ENCODE measurements around the gene SLC35F3.
"Not testable (repeated sequence)": the region's sequence is repeated elsewhere in the genome, so short reads cannot be mapped to it uniquely, and the experiment has no call there.

The SLC35F3 gene

DNA sequence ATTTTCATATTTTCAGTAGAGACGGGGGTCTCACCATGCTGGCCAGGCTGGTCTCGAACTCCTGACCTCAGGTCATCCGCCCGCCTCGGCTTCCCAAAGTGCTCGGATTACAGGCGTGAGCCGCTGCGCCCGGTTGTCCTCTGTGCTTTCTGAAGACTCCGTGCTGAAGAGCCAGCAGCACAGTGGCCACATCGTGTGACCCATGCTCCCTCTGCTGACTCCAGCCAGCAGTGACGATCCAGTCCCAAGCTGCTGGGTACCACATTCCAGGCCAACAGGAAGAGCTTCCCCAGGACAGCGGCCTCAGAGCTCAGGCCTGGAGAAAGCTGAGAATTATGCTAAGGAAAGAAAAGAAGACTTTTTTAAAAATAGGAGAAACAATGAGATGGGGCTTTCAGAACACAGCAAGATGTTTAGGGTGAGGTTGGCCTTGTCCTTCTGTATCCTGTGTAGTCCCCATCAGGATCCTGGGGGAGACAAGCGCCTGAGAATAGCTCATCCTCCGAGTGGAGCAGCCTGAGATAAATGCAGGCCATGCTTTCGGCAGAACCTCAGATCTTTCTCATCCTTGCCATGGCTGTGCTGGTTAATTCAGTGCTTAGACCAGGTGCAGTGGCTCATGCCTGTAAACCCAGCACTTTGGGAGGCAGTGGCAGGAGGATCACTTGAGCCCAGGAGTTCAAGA lies 207.1 kb downstream of the SLC35F3 start:
- peak; percentile 72 for DNase-seq

DNA sequence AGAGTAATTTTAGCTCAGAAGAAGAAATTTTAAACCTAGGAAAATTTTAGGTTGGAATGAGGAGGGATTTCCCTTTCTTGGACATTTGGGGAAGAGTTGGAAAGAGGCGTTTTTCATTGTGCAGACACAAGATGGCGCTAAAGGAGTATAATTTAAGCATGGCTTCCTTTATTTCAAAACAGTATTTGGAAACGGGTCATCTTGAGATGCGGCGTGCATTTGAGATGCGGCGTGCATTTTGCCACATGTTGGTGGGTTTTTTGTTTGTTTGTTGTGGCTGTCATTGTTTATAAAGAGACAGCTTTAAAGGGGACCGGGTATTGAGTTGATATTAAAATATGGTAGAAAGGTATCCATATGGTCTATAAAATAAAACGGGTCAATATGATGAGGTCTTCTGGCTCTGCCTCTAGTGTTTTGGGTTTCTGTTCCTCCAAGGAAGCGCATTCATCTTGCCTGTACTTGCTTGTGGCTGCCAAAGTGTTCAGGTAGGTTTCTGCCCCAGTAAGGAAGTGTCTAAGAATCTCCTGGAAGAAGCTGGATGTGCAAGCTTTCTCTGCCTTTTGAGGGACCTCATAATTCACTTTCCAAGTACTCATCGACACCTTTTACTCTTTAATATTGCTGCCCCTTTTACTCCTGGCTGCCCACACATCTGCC lies 210.3 kb downstream of the SLC35F3 start:
- DNase-seq: peak; percentile 88

DNA sequence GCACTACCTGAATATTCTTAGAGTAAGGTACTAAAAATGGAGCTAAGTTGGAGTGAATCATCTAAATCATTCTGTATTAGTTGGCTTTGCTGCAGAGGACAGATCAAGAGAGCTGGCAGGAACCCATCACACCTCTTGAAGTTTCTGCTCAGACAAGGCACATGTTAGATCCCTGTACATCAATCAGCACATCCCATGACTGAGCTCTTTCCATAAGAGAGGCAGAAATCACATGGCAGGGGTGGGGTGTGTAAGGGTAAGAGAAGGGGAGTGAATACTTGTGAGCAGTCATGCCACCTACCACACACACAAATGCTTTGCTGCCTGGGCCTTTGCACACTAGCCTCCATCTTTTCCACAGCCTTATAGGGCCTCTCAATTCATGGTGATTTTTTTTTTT lies 214.4 kb downstream of the SLC35F3 start:
- no peak for DNase-seq

DNA sequence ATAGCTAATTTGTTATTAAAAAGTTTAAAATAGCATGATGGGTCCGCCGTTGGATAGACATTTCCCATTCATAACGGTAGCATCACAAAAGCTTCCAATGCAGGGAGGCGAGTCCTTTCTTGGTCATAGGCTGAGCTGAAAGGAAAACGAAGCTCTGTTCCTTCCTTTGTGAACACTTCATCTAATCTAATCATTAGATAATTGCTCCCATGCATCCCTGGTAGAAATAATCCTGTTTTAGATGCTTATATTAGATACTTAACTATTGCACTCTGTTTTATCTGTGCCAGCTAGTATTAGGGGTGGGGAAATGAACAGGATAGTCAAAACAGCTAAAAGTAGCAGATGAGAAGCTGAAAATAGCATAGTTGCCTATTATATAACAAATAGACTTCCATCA lies 215.0 kb downstream of the SLC35F3 start:
- DNase-seq: no peak

DNA sequence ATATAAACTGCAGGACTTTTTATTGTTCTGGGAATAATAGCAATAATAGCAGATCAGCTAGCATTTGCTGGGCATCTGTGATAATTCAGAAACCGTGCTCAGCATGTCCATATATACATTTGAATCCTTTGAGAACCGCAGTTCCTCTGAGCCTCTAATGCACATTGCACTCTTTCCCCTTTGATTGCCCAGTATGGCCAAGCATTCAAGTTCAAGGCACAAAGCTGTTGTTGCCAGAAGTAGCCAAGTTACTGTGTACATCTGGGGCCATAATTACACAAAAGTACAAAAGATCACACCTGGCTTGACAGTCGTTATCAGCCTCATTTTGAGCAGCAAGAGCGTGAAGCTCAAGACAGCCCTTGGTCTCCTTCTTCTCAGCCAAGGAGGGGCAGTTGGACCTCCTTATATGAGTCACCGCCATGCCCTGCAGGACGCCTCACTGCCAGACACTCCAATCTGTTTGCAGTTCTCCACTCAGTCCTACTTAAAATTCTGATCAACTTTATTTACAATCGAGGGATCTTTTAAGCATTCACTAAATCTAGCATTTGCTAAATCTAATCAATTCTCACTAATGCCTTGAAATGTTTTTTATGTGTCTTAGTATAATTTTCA lies 216.0 kb downstream of the SLC35F3 start:
- DNase-seq: no peak

DNA sequence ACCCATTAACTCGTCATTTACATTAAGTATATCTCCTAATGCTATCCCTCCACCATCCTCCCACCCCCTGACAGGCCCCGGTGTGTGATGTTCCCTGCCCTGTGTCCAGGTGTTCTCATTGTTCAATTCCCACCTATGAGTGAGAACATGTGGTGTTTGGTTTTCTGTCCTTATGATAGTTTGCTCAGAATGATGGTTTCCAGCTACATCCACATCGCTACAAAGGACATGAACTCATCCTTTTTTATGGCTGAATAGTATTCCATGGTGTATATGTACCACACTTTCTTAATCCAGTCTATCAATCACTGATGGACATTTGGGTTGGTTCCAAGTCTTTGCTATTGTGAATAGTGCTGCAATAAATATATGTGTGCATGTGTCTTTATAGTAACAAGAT lies 217.2 kb downstream of the SLC35F3 start:
- not testable (repeated sequence) for DNase-seq

DNA sequence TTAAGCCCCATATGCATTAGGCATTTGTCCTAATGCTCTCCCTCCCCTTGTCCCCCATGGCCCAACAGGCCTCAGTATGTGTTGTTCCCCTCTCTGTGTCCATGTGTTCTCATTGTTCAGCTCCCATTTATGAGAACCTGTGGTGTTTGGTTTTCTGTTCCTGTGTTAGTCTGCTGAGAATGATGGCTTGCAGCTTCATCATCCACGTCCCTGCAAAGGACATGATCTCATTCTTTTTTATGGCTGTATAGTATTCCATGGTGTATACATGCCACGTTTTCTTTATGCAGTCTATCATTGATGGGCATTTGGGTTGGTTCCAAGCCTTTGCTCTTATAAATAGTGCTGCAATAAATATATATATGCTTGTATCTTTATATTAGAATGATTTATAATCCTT lies 218.1 kb downstream of the SLC35F3 start:
- not testable (repeated sequence) for DNase-seq

DNA sequence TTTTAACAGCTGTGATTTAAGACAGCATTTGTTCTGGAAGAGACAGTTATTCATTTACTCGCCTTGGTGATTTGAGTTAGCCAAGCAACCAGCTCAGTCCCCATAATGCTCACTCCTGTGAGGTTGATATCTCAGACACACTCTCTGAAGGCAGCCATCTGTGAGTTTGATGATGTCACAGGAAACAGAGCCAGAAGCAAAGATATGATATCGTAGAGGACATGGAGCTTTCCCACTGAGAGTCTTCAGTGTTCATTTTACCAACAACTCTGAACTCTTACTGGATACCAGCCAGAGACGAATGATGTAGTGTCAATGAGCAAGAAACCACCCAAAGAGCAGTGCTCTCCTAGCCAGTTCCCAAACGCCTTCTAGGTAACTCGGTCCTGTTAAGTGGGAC lies 219.4 kb downstream of the SLC35F3 start:
- DNase-seq: peak; percentile 20

- peak; percentile 64 for DNase-seq
These were observed 220.8 kb downstream of the SLC35F3 start for GRCh38 chr1:234125283-234125682.

GRCh38 chr1:234125714-234126113 lies 221.2 kb downstream of the SLC35F3 start:
- DNase-seq: no peak

GRCh38 chr1:234127026-234127671 lies 222.7 kb downstream of the SLC35F3 start:
- DNase-seq: no peak

GRCh38 chr1:234132795-234133194 lies 228.3 kb downstream of the SLC35F3 start:
- no peak for DNase-seq

DNA sequence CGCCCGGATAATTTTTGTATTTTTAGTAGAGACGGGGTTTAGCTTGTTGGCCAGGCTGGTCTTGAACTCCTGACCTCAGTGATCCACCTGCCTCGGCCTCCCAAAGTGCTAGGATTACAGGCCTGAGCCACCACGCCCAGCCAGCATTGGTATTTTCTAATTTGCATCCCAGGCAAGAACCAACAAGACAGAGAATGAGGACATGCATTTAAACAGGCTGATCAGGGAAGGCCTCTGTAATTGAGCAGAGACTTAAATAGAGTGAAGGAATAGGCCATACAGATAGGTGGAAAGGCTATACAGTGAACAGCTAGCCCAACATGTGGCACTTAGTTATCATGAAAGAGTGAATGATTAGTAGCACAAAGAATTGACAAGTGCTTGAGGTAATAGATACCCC lies 230.4 kb downstream of the SLC35F3 start:
- no peak for DNase-seq

DNA sequence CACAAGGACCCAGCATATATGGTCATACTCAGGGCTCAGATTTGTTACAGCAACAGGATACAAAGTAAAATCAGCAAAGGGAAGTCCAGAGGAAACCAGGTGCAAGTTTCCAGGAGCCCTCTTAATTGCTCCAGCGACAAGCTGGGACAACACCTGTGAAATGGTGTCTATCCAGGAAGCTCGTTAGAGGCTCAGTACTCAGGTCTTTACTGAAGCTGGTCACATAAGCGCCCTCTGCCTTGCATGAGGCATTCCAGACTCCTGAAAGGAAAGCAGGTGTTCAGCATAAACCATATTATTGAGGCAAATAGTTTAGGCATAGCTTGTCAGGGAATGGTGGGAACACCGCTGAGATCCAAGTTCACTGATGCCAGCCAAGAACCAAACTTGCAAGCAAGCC lies 231.0 kb downstream of the SLC35F3 start:
- no peak for DNase-seq

- DNase-seq: no peak
These were observed 231.6 kb downstream of the SLC35F3 start for GRCh38 chr1:234136073-234136472.

GRCh38 chr1:234139966-234140365 lies 235.5 kb downstream of the SLC35F3 start:
- no peak for DNase-seq

GRCh38 chr1:234140388-234140787 lies 235.9 kb downstream of the SLC35F3 start:
- no peak for DNase-seq

- DNase-seq: no peak
These were observed 236.5 kb downstream of the SLC35F3 start for GRCh38 chr1:234141006-234141405.

DNA sequence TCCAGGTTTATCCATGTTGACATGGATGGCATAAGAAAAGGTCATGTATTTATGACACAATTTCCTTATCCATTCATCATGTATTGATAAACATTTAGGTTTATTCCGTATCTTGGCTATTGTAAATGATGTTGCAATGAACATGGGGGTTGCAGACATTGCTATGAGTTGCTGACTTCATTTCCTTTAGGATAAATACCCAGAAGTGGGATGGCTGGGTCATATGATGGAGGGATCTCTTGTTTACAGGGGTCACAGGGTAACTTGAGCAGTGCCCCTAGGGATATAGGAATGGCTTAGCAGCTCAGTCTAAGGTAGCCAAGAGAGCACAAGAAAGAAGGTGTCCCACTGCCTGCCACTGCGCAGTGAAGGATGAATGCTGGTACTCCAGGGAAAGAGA lies 239.2 kb downstream of the SLC35F3 start:
- no peak for DNase-seq

DNA sequence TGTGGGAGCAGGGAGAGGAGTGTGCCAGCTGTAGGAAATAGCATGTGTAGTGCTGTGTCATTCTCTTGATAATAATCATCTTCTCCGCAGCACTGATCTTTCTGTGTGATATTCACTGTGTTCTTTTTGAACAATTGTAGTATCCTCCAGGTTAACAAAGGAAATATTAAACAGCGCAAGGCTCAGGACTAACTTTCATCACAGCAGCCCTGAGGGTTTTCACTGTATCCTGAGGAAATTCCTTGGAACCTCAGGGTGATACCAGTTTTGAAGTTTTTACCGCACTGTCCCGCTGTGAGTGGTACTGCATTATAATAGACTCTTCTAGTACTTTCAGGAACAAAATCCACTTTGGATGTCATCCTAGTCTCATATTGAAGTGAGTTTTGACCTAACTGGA lies 240.4 kb downstream of the SLC35F3 start:
- no peak for DNase-seq

- no peak for DNase-seq
These were observed 243.9 kb downstream of the SLC35F3 start for GRCh38 chr1:234148350-234148749.

- no peak for DNase-seq
These were observed 244.3 kb downstream of the SLC35F3 start for GRCh38 chr1:234148816-234149215.

DNA sequence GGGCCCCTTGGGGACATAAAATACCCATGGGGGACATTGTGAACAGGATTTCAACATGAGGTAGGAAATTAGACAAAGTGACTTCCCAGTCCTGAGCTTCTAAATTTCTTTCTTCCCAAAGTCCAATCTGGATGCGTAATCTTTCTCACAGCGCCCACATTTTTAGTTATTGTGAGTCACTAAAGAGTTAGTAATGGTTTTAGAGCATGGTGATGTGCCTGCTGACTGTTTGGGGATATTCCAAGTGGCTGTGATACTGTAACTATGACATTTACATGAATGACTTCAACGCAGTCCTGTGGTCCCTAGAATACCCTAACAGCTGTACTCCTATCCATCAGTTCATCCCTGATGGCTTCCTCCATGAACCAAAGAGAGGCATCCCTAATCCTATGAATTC lies 244.7 kb downstream of the SLC35F3 start:
- no peak for DNase-seq

DNA sequence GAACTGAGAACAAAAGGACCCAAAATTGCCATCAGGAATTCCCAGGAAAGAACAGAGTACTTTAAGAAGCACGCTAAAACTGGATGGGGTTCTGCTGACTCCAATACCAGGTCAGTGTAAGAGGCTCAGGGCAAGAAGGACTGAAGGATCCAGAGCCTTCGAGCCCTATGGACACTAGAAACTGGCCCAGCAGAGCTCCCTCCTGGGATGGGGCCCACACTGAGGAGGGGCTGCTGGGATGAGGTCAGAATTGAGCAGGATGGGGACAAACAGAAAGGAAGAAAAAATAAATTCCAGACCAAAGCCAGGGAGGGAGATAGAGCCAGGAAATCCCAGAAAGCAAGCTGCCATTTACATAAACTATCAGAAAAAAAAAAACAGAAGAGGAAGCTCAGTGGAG lies 246.4 kb downstream of the SLC35F3 start:
- no peak for DNase-seq
